GM12891 (cell line): ENCODE data around the gene SH3TC2.

Experiments used
- DNase-seq: peaks from one replicate; pipeline ENCODE4 v3.0.0; 2011; ENCODE audit warnings: low spot score; ENCODE audit not compliant: insufficient read length
- FAIRE-seq: peaks from 2 replicates; lab custom pipeline; 2011; peaks lifted over from hg19 to GRCh38; lab: Jason Lieb, UNC
- PAX5 ChIP-seq: IDR thresholded peaks from 2 replicates; pipeline ENCODE4 v1.6.1; 2011; ENCODE audit warnings: low read length, moderate library complexity, mild to moderate bottlenecking; ENCODE audit not compliant: insufficient read depth, severe bottlenecking
- POLR2A ChIP-seq: IDR thresholded peaks from 2 replicates; pipeline ENCODE4 v1.6.1; 2011; ENCODE audit warnings: low read depth, low read length, control low read depth
- POLR2AphosphoS5 ChIP-seq: IDR thresholded peaks from 2 replicates; pipeline ENCODE4 v1.6.1; 2011; ENCODE audit warnings: low read depth, low read length, control low read depth
- POU2F2 ChIP-seq: IDR thresholded peaks from 2 replicates; pipeline ENCODE4 v1.6.1; 2011; ENCODE audit warnings: low read depth, mild to moderate bottlenecking, control low read depth, low read length, moderate library complexity
- SPI1 ChIP-seq: IDR thresholded peaks from 2 replicates; pipeline ENCODE4 v1.6.1; 2011; ENCODE audit warnings: low read depth, low read length, control low read depth
- TAF1 ChIP-seq: IDR thresholded peaks from 2 replicates; pipeline ENCODE4 v1.6.1; 2011; ENCODE audit warnings: low read depth, low read length, control low read depth

Gene SH3TC2

GRCh38 chr5:148960070-148960769, 102.6 kb downstream of the SH3TC2 start:
- no peak for TF ChIP-seq POLR2AphosphoS5
- TF ChIP-seq TAF1, result no peak
- TF ChIP-seq POLR2A, result no peak
- no peak for TF ChIP-seq POU2F2
- TF ChIP-seq PAX5, result no peak
- no peak for TF ChIP-seq SPI1
- DNase-seq, result no peak
- FAIRE-seq, result no peak

- DNase-seq, result peak; percentile 23
- TF ChIP-seq PAX5, result no peak
- no peak for TF ChIP-seq POU2F2
- FAIRE-seq, result peak; percentile 84
Observed at GRCh38 chr5:148957591-148958202, 105.2 kb downstream of the SH3TC2 start.

GRCh38 chr5:148956477-148957385, 106.1 kb downstream of the SH3TC2 start:
- DNase-seq (no peak), FAIRE-seq (no peak)
- TF ChIP-seq POLR2AphosphoS5 (no peak), POLR2A (no peak), TAF1 (no peak), POU2F2 (no peak), SPI1 (no peak), PAX5 (no peak)
